ENCODE data around the gene PRKAA1. TPM values are rescaled to one million over a fixed set of nuclear protein-coding genes. Genes with fewer than 3 reads are reported as not detected.
A peak's percentile ranks its signal among the peaks of the same experiment; 100 is the strongest.

Gene PRKAA1
- total RNA-seq, 1 experiment from 2014 or later = 28.8 TPM

- no peak overlapping the region for H2BK120ac ChIP-seq (ENCODE audit: low read depth, low read length, poor library complexity, severe bottlenecking)
- TF ChIP-seq, protein P1, sequence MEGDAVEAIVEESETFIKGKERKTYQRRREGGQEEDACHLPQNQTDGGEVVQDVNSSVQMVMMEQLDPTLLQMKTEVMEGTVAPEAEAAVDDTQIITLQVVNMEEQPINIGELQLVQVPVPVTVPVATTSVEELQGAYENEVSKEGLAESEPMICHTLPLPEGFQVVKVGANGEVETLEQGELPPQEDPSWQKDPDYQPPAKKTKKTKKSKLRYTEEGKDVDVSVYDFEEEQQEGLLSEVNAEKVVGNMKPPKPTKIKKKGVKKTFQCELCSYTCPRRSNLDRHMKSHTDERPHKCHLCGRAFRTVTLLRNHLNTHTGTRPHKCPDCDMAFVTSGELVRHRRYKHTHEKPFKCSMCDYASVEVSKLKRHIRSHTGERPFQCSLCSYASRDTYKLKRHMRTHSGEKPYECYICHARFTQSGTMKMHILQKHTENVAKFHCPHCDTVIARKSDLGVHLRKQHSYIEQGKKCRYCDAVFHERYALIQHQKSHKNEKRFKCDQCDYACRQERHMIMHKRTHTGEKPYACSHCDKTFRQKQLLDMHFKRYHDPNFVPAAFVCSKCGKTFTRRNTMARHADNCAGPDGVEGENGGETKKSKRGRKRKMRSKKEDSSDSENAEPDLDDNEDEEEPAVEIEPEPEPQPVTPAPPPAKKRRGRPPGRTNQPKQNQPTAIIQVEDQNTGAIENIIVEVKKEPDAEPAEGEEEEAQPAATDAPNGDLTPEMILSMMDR (conservative IDR thresholded peaks at IDR 0.05) = no peak
- no peak overlapping the region for H2BK20ac ChIP-seq (ENCODE audit: low read depth, low read length, poor library complexity, severe bottlenecking)
- H4K20me1 ChIP-seq (ENCODE audit: control insufficient read depth, insufficient read depth, insufficient read length) = no peaks in the 10 kb centered on the region
- no peaks in the 10 kb centered on the region for H3K4me1 ChIP-seq (ENCODE audit: insufficient read depth, low read length)
- H3K18ac ChIP-seq (ENCODE audit: insufficient read length, low read depth, low read length) = no peak overlapping the region
- no peak overlapping the region for H2BK12ac ChIP-seq (ENCODE audit: insufficient read length, low read depth, low read length)
- no peaks in the 10 kb centered on the region for H3K23me2 ChIP-seq (ENCODE audit: insufficient read length, low read depth, low read length, poor library complexity, severe bottlenecking)
- H4K5ac ChIP-seq (ENCODE audit: insufficient read length, low read depth, low read length) = no peak overlapping the region
- no peak overlapping the region for H3K9ac ChIP-seq (ENCODE audit: extremely low read depth, insufficient read length, low read length)
- no peaks in the 10 kb centered on the region for H3K9me3 ChIP-seq (ENCODE audit: control insufficient read depth, low read depth, low read length)
- no peak overlapping the region for H3K4ac ChIP-seq (ENCODE audit: low read depth, low read length)
- H3T11ph ChIP-seq (ENCODE audit: low read length) = no peak overlapping the region
- no peak overlapping the region for H4K91ac ChIP-seq (ENCODE audit: insufficient read length, low read depth, low read length)
- Mint-ChIP-seq H3K36me3 (ENCODE audit: insufficient read depth in 1 of 3, low read depth in 3 of 3) (peaks cover 8 to 21% (median 19%) of the 10 kb centered on the region in 3 experiments; a peak in 6 of 7 replicates), H3K27ac (peak overlapping the region in 1 of 3 experiments; percentile 49; a peak in 1 of 7 replicates), H3K27me3 (ENCODE audit: low read depth) (no peaks in the 10 kb centered on the region), H3K9me3 (no peaks in the 10 kb centered on the region), H3K4me1 (no peaks in the 10 kb centered on the region; a peak in 1 of 4 replicates), H3K4me3 (no peak overlapping the region)
- H4K8ac ChIP-seq (replicated peaks; ENCODE audit: insufficient read length, low read depth, low read length) = no peak overlapping the region
- no peak overlapping the region for H3K14ac ChIP-seq (ENCODE audit: insufficient read depth, low read length)
- H3K4me2 ChIP-seq (ENCODE audit: insufficient read depth, insufficient read length, low read length) = no peak overlapping the region
- no peak overlapping the region for H3K23ac ChIP-seq (ENCODE audit: insufficient read length, low read depth, low read length)
- no peak overlapping the region for H2BK5ac ChIP-seq (ENCODE audit: insufficient read length, low read length)
- WGBS (ENCODE audit: extremely low coverage, insufficient read length, low lambda C conversion rate) = no CpG with 5 or more reads among the region's 5 CpGs
- no peak overlapping the region for H2AK5ac ChIP-seq (ENCODE audit: insufficient read length, low read length)
- no peak overlapping the region for H3K27ac ChIP-seq (ENCODE audit: insufficient read length, low read depth, low read length)
- H3K27me3 ChIP-seq (ENCODE audit: insufficient read depth, low read length) = no peaks in the 10 kb centered on the region
- H2AFZ ChIP-seq (ENCODE audit: low read length) = no peak overlapping the region
- no peak for DNase-seq
- peaks cover 3% of the 10 kb centered on the region for H3K79me1 ChIP-seq (ENCODE audit: insufficient read depth, low read depth, low read length, poor library complexity, severe bottlenecking)
- H3K79me2 ChIP-seq (ENCODE audit: insufficient read depth, low read length) = peaks cover 23% of the 10 kb centered on the region; the same call in 1 of the 2 replicates
- no peak overlapping the region for H3K56ac ChIP-seq (ENCODE audit: insufficient read length, low read depth, low read length)
- no peak overlapping the region for H2BK15ac ChIP-seq (ENCODE audit: low read depth, low read length)
These were observed 18.0 kb downstream of the PRKAA1 start for GRCh38 chr5:40780199-40780598.
